T-helper 1 cell (primary cell): Measurements from ENCODE around the gene SULT2B1.
"Not testable (repeated sequence)": the region's sequence is repeated elsewhere in the genome, so short reads cannot be mapped to it uniquely, and the experiment has no call there.

Experiments used
- DNase-seq, 5 donors: peaks; one replicate each; pipeline ENCODE4 v3.0.0-alpha.2; 2012 to 2020

SULT2B1 gene

DNA sequence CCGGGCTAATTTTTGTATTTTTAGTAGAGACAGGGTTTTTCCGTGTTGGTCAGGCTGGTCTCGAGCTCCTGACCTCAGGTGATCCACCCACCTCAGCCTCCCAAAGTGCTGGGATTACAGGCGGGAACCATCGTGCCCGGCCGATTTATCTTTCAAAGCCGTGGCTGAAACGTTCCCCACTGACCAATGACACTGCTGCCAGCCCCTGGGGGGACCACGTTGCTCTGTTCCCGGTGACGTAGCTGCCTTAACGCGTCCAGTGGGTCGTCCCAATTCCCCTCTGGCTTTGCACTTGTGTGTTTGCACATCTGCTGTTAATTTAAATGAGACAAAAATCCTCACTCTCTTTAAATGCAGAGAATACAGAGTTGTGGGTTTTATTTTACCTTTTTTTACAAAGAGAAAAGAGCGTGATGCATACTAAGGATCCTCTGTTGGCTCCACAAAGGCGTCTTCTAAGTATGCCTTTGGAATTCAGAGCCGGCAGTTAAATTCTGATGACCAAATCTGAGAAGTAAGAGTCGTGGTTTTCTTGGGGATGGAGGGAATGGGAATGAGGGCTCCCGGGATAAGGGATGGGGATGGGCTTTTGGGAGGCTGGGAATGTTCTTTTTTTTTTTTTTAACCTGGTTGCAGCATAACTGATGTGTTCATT lies 21.8 kb upstream of the SULT2B1 start:
- DNase-seq: no peak

DNA sequence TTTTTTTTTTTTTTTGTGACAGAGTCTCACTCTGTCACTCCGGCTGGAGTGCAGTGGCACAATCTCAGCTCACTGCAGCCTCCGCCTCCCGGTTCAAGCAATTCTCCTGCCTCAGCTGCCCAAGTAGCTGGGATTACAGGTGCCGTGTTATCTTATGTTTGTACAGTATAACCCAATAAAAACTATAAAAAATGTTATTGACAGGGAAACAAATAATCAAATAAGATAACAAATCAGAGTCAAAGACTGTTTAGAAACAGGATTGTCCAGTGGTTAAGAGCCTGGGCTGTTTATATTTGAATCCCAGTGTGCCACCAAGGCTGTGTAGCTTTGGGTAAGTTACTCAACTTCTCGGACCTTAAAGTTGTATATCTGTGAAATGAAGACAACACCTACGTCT lies 21.2 kb upstream of the SULT2B1 start:
- DNase-seq: no peak

DNA sequence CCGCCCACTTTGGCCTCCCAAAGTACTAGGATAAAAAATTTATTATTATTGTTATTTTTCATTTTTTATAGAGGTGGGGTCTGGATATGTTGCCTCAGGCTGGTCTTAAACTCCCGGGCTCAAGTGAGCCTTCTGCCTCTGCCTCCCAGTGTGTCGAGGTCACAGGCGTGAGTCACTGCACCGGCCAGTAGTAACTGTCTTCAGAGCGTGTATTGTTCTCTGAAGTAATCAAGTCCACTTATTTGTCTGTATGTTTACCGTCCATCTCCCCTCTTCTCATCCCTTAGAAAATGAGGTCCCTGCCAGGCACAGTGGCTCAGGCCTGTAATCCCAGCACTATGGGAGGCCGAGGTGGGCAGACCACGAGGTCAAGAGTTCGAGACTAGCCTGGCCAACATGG lies 18.2 kb upstream of the SULT2B1 start:
- DNase-seq: no peak

DNA sequence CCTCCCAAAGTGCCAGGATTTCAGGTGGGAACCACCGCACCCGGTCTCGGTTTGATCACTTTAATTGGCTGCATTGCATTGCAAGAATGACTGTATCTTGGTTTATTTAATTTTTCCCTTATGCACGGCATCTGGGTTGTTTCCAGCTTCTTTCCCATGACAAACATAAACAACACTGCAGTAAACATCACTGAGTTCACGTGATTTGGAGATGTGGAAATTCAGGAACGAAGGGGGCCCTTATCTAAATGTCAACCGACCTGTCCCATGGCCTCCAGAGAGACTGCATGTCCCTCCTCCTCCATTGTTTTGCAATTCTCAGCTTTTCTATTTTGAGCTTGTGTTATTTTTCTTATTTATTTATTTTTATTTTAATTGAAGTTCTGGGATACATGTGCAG lies 14.4 kb upstream of the SULT2B1 start:
- DNase-seq: no peak

DNA sequence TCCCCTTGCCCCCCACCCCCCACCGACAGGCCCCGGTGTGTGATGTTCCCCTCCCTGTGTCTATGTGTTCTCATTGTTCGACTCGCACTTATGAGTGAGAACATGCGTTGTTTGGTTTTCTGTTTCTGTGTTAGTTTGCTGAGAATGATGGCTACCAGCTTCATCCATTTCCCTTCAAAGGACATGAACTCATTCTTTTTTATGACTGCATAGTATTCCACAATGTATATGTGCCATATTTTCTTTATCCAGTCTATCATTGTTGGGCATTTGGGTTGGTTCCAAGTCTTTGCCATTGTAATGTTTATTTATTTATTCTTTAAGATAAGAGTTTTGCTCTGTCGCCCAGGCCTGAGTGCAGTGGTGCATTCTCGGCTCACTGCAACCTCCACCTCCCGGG lies 13.9 kb upstream of the SULT2B1 start:
- not testable (repeated sequence) for DNase-seq

DNA sequence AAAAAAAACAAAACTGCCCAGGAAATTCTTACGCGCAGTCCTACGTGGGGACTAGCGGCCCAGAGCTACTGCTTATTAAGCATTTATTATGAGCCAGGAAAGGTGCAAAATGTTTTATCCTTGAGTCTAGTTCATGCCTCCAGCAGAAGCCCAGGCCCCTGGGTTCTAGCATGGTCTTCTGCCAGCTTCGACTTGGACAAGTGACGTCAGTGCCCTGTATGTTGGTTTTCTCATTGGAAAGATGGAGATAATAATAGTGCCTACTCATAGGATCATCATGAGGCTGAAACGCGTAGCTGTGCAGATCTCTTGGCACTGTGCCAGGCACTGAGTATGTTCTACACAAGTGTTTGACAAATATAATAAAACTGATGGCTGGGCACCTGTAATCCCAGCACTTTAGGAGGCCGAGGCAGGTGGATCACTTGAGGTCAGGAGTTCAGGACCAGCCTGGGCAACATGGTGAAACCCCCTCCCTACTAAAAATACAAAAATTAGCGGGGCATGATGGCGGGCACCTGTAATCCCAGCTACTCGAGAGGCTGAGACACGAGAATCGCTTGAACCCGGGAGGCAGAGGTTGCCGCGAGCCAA lies 12.4 kb upstream of the SULT2B1 start:
- no peak for DNase-seq

DNA sequence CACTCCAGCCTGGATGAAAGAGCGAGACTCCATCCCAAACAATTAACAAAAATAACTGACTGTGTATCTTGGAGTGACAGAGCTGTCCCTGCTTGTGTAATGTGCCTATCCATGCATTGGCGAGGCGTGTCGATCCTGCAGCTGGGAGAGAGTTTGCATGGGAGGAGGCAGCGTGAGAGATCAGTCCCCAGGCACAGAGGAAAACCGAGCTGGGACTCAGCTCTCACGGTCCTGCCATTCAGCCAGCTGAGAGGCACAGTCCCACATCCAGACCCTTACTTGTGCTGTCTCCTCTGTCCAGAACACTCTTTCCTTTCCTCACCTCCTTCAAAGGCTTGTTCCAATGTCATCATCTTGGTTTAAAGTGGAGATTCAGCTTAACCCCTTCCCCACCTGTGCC lies 11.9 kb upstream of the SULT2B1 start:
- DNase-seq: no peak

DNA sequence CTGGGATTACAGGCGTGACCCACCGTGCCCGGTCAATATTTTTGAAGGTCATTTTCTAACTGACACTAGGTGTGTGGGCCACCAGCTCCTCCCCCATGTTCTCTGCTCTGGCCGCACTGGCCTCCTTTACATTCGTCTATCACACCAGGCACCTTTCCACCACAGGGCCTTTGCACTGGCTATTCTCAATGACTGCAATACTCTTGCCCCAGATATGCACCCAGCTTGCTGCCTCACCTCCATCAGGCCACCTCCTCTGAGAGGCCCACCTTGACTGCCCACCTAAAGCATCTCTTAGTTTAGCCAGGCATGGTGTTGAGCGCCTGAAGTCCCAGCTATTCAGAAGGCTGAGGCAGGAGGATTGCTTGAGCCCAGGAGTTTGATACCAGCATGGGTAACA lies 10.2 kb upstream of the SULT2B1 start:
- no peak for DNase-seq

DNA sequence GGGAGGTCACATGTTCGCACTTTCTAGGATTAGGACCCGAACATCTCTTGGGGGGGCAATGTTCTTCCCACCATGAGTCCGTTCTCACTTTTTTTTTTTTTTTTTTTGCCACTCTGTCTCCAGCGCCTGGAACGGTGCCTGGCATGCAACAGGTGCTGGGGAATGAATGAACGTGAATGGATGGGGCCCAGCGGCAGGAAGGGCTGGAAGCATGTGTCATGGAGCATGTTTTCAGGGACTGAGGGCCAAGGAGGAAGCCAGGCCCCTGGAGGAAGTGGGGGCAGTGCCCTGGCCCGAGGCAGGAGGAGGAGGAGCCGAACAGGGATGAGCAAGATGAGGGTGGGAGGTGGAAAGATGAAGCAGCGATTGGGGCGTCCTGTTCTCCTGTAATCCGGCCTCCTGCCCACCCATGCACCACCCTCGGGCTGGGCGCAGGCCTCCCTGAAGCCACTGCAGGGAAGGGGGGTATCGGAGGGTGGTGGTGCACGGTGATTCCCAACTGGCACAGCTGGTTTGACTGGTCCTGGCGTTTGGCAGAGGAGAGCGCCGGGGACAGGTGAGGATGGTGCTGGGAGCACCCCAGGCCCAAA lies 8.8 kb upstream of the SULT2B1 start:
- DNase-seq: no peak

DNA sequence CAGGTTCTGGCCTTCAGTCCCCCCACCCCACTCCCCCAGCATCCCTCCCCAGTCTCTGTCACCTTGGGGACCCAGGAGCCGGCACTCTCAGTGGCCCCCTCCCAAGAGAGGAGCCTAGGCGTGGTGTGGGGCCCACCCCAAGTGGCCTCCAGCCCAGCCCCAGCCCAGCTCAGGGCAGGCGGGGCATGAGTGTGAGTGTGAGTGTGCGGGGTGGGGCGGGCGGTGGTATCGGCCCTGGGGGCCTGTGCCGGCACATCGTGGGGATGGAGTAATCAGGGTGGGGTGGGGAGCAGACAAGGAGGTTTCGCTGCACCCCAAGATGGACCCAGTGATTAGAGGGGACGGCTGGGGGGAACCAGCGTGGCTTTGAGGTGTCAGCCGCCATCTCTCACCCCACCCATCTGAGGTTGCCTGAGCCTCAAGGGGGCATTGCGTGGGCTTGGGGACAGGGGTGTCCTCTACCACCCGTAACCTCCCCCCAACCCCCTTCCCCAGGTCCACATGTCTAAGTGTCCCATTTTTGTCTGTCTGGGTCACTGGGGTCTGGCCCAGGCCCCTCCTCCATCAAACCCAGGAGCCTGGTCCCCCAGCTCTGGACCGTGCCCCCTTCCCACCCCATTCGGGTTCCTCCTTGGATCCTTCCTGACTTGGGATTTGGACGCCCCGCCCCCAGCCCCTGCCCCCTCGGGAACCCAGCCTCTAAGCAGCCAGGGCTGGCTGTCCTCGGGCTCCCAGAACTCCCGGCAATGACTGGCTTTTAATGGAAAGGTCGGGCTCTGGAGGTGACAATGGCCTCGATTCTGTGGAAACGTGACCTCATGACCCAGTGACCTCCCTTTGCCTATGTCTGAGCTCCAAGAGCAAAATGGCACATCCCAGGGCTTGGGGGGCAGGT lies 6.9 kb upstream of the SULT2B1 start:
- no peak for DNase-seq

DNA sequence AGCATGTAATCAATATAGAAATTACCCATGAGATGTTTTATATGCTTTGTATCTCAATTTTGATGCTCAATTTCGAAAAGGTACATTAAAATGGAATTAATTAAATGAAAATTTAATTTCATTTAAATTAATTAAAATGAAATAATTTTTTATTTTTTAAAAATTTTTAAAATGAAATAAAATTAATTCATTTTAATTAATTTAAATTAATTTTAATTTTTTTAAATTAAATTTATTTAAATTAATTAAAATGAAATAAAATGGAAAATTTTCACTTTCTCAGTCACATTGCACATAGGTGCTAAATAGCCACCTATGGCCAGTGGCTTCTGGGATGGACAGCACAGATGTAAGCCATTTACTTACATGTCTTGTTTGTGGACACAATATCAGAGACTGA lies 4.2 kb upstream of the SULT2B1 start:
- no peak for DNase-seq

DNA sequence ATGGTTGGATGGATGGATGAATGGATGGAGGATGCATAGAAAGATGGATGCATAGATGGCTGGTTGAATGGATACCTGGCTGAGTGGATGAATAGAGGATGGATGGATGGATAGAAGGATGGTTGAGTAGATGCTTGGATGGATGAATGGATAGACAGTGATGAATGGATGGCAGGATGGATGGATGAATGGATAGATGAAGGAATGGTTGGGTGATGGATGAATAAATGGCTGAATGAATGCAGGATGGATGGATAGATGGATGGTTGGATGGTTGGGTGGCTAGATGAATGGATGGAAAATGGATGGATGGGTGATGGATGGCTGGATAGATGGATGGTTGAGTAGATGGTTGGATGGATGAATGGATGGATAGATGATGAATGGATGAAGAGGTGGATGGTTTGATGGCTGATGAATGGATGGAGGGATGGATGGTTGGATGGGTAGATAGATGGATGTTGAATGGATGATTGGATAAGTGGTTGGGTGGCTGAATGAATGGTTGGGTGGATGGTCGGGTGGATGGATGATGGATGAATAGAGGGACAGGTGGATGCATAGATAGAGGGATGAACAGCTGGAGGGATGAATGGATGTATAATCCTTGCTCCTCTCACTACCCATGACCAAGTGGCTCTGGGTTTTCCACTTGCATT lies 3.6 kb upstream of the SULT2B1 start:
- DNase-seq: no peak

DNA sequence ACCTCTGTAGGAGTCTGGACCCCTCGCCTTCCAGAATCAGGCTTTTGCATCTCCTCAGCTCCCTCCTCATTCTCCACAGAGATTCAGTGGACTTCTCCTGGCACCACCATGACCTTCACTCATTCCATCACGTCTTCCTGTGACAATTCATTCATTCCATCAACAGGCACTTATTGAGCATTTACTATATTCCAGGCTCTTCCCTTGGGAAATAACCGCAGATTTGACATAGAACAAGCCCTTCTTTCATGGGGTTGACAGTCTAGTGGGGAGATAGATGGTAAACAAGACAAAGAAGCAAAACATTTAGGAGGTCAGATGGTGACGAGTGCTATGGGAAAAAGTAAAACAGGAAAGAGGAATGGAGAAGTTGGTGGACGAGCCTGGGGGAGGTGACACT lies 2.6 kb upstream of the SULT2B1 start:
- no peak for DNase-seq

DNA sequence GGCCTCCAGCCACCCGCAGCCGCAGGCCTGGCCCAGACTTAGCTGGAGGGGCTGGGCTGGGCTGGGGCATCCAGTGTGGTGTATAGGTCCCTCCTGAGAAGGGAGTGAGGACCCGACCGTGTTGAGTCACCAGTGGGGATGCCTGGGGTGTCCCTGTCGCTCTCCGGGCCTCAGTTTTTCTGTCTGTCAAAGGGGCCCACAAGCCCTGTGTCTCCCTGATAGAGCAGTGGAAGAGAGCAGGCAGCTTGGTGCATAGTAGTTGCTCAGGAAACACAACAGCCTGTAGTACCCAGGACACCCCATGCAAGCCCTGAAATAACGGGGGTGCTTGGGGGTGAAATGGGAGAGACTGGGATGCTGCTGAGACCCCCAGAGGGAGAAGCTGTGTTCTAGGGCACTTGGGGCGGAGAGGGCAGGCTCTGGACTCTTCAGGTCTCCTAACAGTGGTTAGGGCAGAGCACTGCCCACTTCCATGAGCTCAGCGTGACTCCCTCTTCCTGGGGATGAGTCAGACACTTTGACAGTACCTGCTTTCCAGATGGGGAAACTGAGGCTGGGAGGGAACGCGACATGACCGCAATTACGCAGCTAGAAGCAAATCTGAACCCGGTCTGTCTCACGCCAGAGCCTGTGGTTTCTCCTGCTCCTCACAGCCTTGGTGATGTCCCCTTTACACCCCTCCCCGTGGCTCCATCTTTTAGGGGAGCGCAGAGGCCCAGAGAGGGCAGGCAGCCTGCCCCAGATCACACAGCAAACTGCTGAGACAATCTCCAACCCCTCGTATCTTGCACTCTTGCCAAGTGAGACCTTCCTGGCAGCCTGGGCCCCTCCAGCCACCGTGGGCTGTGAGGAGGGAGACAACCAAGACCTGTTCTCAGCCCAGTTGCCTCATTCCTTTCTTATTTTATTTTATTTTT lies 692 bp downstream of the SULT2B1 start:
- DNase-seq: no peak

DNA sequence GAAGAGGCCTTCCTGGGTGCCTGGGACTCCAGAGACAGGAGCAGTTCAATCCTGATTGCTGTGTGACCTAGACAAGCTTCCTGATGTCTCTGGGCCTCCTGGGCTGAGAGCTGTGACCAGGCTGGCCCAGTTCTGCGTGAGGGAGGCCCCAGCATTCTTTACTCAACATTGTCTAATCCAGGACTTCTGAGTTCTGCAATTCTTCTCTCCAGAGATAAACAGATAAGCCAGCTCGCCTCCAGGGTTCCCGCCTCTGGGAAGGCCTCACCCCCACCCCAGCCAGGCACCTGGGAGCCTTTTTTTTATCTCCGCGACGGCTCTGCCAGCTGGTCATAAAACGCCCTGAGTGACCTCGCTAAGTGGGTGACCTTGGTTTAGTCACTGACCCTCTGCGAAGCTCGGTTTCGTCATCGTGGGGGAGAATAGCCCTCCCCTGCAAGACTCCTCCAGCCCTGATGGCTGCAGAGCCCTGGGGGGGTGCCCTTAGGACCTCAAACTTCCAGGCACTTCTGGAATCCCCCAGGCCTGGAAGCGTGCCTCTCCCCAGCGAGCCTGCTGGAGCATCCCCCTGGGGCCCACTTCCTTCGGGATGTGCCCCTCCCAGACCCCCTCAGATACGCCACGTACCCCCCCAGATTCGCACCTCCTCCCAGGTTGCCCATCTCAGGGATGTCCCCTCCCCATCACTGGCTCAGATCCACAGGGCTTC lies 1.9 kb downstream of the SULT2B1 start:
- DNase-seq: no peak

DNA sequence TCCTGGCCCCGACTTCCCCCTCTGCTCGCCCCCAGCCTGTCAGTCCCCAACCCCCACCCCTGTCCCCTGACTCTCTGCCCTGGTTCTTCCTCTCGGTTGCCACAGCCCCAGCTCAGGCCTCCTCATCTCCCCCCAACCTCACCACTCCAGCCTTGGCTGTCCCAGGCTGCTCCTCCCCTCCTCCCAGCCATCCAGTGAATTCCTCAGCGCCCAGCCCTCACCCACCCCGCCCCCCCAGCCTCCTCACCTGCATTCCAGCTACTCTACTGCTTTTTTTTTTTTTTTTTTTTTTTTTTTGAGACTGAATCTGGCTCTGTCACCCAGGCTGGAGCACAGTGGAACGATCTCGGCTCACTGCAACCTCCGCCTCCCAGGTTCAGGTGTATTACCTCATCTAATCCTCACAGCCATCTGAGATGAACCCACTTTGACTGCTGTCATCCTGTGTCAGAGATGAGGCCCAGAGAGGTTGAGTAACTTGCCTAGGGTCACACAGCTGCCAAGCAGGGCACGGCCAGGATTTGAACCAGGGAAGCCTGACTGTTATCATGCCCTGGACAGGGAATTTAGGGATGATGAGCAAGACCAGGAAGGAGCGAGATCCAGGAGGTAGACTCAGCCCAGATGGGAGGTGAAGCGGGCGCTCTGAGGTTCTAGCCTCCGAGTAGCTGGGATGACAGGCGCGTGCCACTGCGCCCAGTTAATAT lies 2.6 kb downstream of the SULT2B1 start:
- DNase-seq: no peak

DNA sequence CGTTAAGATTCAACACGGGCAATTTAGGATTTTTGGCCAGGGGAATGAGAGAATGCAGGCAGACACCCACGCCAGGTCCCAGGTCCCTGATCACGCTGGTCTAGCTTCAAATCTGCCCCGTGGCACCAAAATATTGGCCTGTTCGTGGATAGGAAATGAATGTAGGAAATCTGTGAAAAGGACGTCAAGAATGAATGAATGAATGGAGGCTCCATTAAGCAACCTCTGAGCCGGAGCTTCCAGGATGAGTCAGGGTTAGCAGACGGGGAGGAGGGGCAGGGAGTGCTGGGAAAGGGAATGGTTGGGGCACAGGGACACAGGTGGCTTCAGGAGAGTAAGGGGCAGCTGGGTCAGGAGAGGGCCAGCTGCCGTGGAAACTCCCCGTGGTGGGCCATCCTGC lies 4.2 kb downstream of the SULT2B1 start:
- DNase-seq: no peak

DNA sequence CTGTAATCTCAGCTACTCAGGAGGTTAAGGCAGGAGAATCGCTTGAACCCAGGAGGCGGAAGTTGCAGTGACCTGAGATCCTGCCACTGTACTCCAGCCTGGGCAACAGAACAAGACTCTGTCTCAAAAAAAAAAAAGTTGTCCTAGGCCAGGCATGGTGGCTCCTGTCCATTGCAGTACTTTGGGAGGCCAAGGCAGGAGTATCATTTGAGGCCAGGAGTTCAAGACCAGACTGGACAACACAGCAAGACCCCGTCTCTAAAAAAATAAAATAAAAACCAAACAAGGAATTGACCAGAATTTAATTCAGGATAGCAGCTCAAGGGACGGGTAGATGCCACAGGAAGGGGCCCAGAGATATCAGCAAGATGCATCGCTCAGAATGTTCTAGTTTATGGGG lies 4.9 kb downstream of the SULT2B1 start:
- no peak for DNase-seq

DNA sequence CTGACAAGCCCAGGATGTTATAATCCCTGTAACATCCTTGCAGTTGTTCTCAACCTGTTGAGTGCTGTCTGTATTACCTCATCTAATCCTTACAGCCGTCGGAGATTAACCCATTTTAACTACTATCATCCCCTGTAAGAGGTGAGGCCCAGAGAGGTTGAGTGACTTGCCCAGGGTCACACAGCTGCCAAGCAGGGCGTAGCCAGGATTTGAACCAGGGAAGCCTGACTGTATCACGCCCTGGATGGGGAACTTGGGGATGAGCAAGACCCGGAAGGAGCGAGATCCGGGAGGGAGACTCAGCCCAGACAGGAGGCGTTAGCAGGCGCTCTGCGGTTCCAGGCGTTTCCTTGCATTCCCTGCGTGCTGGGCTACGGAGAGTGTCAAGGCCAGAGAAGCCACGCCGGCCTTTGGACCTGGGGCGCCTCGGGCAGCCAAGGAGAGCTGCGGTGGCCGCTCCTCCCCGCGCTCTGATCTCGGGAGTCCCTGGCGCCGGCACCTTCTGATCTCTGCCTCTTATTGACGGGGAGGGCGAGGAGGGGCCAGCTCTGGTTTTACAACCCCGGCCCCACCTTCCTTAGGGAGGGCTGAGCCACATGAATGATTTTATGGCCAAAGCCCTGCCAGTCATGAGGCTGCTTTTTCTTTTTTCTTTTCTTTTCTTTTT lies 6.2 kb downstream of the SULT2B1 start:
- no peak for DNase-seq

DNA sequence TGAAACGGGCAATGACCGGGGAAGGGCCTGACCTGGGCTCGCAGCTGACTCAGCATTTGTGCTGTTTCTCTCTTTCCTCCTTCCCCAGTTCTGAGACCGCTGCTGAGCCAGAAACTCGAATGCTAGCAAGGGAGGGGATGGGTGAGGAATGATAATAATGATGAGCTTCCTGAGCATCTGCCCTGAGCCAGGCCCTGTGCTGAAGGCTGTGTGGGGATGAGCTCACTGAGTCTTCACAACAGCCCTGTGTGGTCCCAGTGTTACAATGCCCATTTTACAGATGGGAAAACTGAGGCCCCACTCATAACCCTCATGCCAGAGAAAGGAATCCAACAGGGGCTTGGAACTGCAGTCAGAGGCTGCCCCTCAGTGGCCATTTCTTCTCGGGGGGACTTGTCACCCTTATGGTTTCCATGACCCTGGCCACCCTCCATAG lies 8.1 kb downstream of the SULT2B1 start:
- DNase-seq: no peak
